Measurements from ENCODE around the gene RBBP6.

RBBP6 gene

GRCh38 chr16:24617502-24617901 lies 78.1 kb downstream of the RBBP6 start:
- no peak for FAIRE-seq
- TF ChIP-seq POLR2A (IDR thresholded peaks at IDR 0.05; ENCODE audit: low read depth, low read length): no peak

More at GRCh38 chr16:24617502-24617901, 78.1 kb downstream of the RBBP6 start:
- no peak for DNase-seq (ENCODE audit: insufficient read length, low spot score)

Data from H54 (cell line).